ENCODE measurements around the gene CD109.

Gene CD109

GRCh38 chr6:73742433-73742832 is 46.4 kb downstream of the CD109 start:
- Histone ChIP-seq H3K14ac (ENCODE audit: low read length) (no peak overlapping the region), H2AFZ (ENCODE audit: low read length) (no peak overlapping the region), H3K9ac (ENCODE audit: low read depth, low read length, poor library complexity) (no peak overlapping the region), H3K9me3 (replicated peaks in 1 of 2; ENCODE audit: control insufficient read depth in 2 of 2, insufficient read depth in 1 of 2, low read depth in 1 of 2, low read length in 2 of 2) (no peaks in the 10 kb centered on the region), H3K79me1 (ENCODE audit: low read depth, low read length) (no peaks in the 10 kb centered on the region), H3K18ac (ENCODE audit: low read length) (no peak overlapping the region), H2BK15ac (ENCODE audit: low read length) (no peak overlapping the region), H3K23ac (ENCODE audit: low read depth, low read length, poor library complexity) (no peak overlapping the region), H2BK12ac (ENCODE audit: low read length) (no peak overlapping the region), H4K91ac (ENCODE audit: low read depth, low read length, poor library complexity) (no peak overlapping the region), H3K4me1 (ENCODE audit: control insufficient read depth in 2 of 2, insufficient read depth in 1 of 2, low read depth in 1 of 2, low read length in 2 of 2) (no peaks in the 10 kb centered on the region), H3K36me3 (replicated peaks in 1 of 2; ENCODE audit: control insufficient read depth in 2 of 2, insufficient read depth in 2 of 2, low read length in 2 of 2) (no peaks in the 10 kb centered on the region), H2BK5ac (ENCODE audit: low read length) (no peak overlapping the region), H3K27ac (replicated peaks; ENCODE audit: low read length) (no peak overlapping the region), H2AK5ac (ENCODE audit: low read depth, low read length) (no peak overlapping the region), H4K8ac (ENCODE audit: low read depth, low read length) (no peak overlapping the region), H2BK120ac (ENCODE audit: low read depth, low read length) (no peak overlapping the region), H3K4me2 (ENCODE audit: insufficient read depth, low read length, poor library complexity, severe bottlenecking) (no peak overlapping the region), H3K27me3 (ENCODE audit: control insufficient read depth in 3 of 3, insufficient read depth in 3 of 3, low read depth in 1 of 3, low read length in 3 of 3) (peaks cover 0 to 2% (median 0%) of the 10 kb centered on the region in 3 experiments), H3K4ac (ENCODE audit: low read length) (no peak overlapping the region), H3K4me3 (ENCODE audit: low read length in 2 of 2) (no peak overlapping the region)
- no peak for DNase-seq (ENCODE audit: low spot score)
- WGBS, 2 donors (ENCODE audit: extremely low coverage in 2 of 2, insufficient read length in 2 of 2, insufficient replicate concordance in 1 of 2): 100% methylated on average over 1 of the region's 5 CpGs

- no peak overlapping the region for H3K9ac ChIP-seq (ENCODE audit: low read depth, low read length, poor library complexity)
- no peak overlapping the region for H3K18ac ChIP-seq (ENCODE audit: low read length)
- no CpG with 5 or more reads among the region's 3 CpGs for WGBS, 2 donors (ENCODE audit: extremely low coverage in 2 of 2, insufficient read length in 2 of 2, insufficient replicate concordance in 1 of 2)
- no peaks in the 10 kb centered on the region for H3K9me3 ChIP-seq (replicated peaks in 1 of 2; ENCODE audit: control insufficient read depth in 2 of 2, insufficient read depth in 1 of 2, low read depth in 1 of 2, low read length in 2 of 2)
- H2AK5ac ChIP-seq (ENCODE audit: low read depth, low read length): no peak overlapping the region
- H3K4ac ChIP-seq (ENCODE audit: low read length): no peak overlapping the region
- H3K4me1 ChIP-seq (ENCODE audit: control insufficient read depth in 2 of 2, insufficient read depth in 1 of 2, low read depth in 1 of 2, low read length in 2 of 2): no peaks in the 10 kb centered on the region
- no peak overlapping the region for H4K8ac ChIP-seq (ENCODE audit: low read depth, low read length)
- H3K36me3 ChIP-seq (replicated peaks in 1 of 2; ENCODE audit: control insufficient read depth in 2 of 2, insufficient read depth in 2 of 2, low read length in 2 of 2): no peaks in the 10 kb centered on the region
- H2BK15ac ChIP-seq (ENCODE audit: low read length): no peak overlapping the region
- no peaks in the 10 kb centered on the region for H3K79me1 ChIP-seq (ENCODE audit: low read depth, low read length)
- no peak overlapping the region for H2BK120ac ChIP-seq (ENCODE audit: low read depth, low read length)
- no peak overlapping the region for H3K23ac ChIP-seq (ENCODE audit: low read depth, low read length, poor library complexity)
- H3K27me3 ChIP-seq (ENCODE audit: control insufficient read depth in 3 of 3, insufficient read depth in 3 of 3, low read depth in 1 of 3, low read length in 3 of 3): peaks cover 0 to 2% (median 0%) of the 10 kb centered on the region in 3 experiments
- no peak overlapping the region for H3K4me3 ChIP-seq (ENCODE audit: low read length in 2 of 2)
- H2AFZ ChIP-seq (ENCODE audit: low read length): no peak overlapping the region
- H2BK5ac ChIP-seq (ENCODE audit: low read length): no peak overlapping the region
- no peak overlapping the region for H2BK12ac ChIP-seq (ENCODE audit: low read length)
- no peak overlapping the region for H3K27ac ChIP-seq (replicated peaks; ENCODE audit: low read length)
- no peak overlapping the region for H3K14ac ChIP-seq (ENCODE audit: low read length)
- DNase-seq (ENCODE audit: low spot score): no peak
- H4K91ac ChIP-seq (ENCODE audit: low read depth, low read length, poor library complexity): no peak overlapping the region
- H3K4me2 ChIP-seq (ENCODE audit: insufficient read depth, low read length, poor library complexity, severe bottlenecking): no peak overlapping the region
Observed at GRCh38 chr6:73743081-73743480, 47.1 kb downstream of the CD109 start.

- Histone ChIP-seq H3K36me3 (replicated peaks in 1 of 2; ENCODE audit: control insufficient read depth in 2 of 2, insufficient read depth in 2 of 2, low read length in 2 of 2) (no peaks in the 10 kb centered on the region), H3K4me2 (ENCODE audit: insufficient read depth, low read length, poor library complexity, severe bottlenecking) (no peak overlapping the region), H3K14ac (ENCODE audit: low read length) (no peak overlapping the region), H2AFZ (ENCODE audit: low read length) (no peak overlapping the region), H3K4me3 (ENCODE audit: low read length in 2 of 2) (no peak overlapping the region), H2AK5ac (ENCODE audit: low read depth, low read length) (no peak overlapping the region), H3K18ac (ENCODE audit: low read length) (no peak overlapping the region), H4K91ac (ENCODE audit: low read depth, low read length, poor library complexity) (no peak overlapping the region), H3K4ac (ENCODE audit: low read length) (no peak overlapping the region), H2BK120ac (ENCODE audit: low read depth, low read length) (no peak overlapping the region), H3K27ac (replicated peaks; ENCODE audit: low read length) (no peak overlapping the region), H3K4me1 (ENCODE audit: control insufficient read depth in 2 of 2, insufficient read depth in 1 of 2, low read depth in 1 of 2, low read length in 2 of 2) (no peaks in the 10 kb centered on the region), H3K9me3 (replicated peaks in 1 of 2; ENCODE audit: control insufficient read depth in 2 of 2, insufficient read depth in 1 of 2, low read depth in 1 of 2, low read length in 2 of 2) (no peaks in the 10 kb centered on the region), H3K9ac (ENCODE audit: low read depth, low read length, poor library complexity) (no peak overlapping the region), H2BK15ac (ENCODE audit: low read length) (no peak overlapping the region), H3K23ac (ENCODE audit: low read depth, low read length, poor library complexity) (no peak overlapping the region), H2BK5ac (ENCODE audit: low read length) (no peak overlapping the region), H3K79me1 (ENCODE audit: low read depth, low read length) (no peaks in the 10 kb centered on the region), H3K27me3 (ENCODE audit: control insufficient read depth in 3 of 3, insufficient read depth in 3 of 3, low read depth in 1 of 3, low read length in 3 of 3) (peaks cover 0 to 2% (median 0%) of the 10 kb centered on the region in 3 experiments), H2BK12ac (ENCODE audit: low read length) (no peak overlapping the region), H4K8ac (ENCODE audit: low read depth, low read length) (no peak overlapping the region)
- WGBS, 2 donors (ENCODE audit: extremely low coverage in 2 of 2, insufficient read length in 2 of 2, insufficient replicate concordance in 1 of 2): no CpG with 5 or more reads among the region's 3 CpGs
- DNase-seq (ENCODE audit: low spot score): no peak
Observed at GRCh38 chr6:73743556-73743955, 47.6 kb downstream of the CD109 start.

- no peaks in the 10 kb centered on the region for H3K9me3 ChIP-seq (replicated peaks in 1 of 2; ENCODE audit: control insufficient read depth in 2 of 2, insufficient read depth in 1 of 2, low read depth in 1 of 2, low read length in 2 of 2)
- no peak overlapping the region for H2BK5ac ChIP-seq (ENCODE audit: low read length)
- no peak overlapping the region for H3K4me2 ChIP-seq (ENCODE audit: insufficient read depth, low read length, poor library complexity, severe bottlenecking)
- no peak overlapping the region for H3K23ac ChIP-seq (ENCODE audit: low read depth, low read length, poor library complexity)
- H3K27me3 ChIP-seq (ENCODE audit: control insufficient read depth in 3 of 3, insufficient read depth in 3 of 3, low read depth in 1 of 3, low read length in 3 of 3): peaks cover 0 to 8% (median 0%) of the 10 kb centered on the region in 3 experiments
- H3K9ac ChIP-seq (ENCODE audit: low read depth, low read length, poor library complexity): no peak overlapping the region
- H4K8ac ChIP-seq (ENCODE audit: low read depth, low read length): no peak overlapping the region
- no peaks in the 10 kb centered on the region for H3K79me1 ChIP-seq (ENCODE audit: low read depth, low read length)
- H2AFZ ChIP-seq (ENCODE audit: low read length): no peak overlapping the region
- no peaks in the 10 kb centered on the region for H3K36me3 ChIP-seq (replicated peaks in 1 of 2; ENCODE audit: control insufficient read depth in 2 of 2, insufficient read depth in 2 of 2, low read length in 2 of 2)
- H3K4ac ChIP-seq (ENCODE audit: low read length): no peak overlapping the region
- no peak overlapping the region for H2BK120ac ChIP-seq (ENCODE audit: low read depth, low read length)
- no CpG with 5 or more reads among the region's 1 CpG for WGBS, 2 donors (ENCODE audit: extremely low coverage in 2 of 2, insufficient read length in 2 of 2, insufficient replicate concordance in 1 of 2)
- H2AK5ac ChIP-seq (ENCODE audit: low read depth, low read length): no peak overlapping the region
- no peak overlapping the region for H3K14ac ChIP-seq (ENCODE audit: low read length)
- H2BK12ac ChIP-seq (ENCODE audit: low read length): no peak overlapping the region
- no peak overlapping the region for H3K18ac ChIP-seq (ENCODE audit: low read length)
- no peak overlapping the region for H4K91ac ChIP-seq (ENCODE audit: low read depth, low read length, poor library complexity)
- H3K4me1 ChIP-seq (ENCODE audit: control insufficient read depth in 2 of 2, insufficient read depth in 1 of 2, low read depth in 1 of 2, low read length in 2 of 2): no peaks in the 10 kb centered on the region
- H2BK15ac ChIP-seq (ENCODE audit: low read length): no peak overlapping the region
- H3K4me3 ChIP-seq (ENCODE audit: low read length in 2 of 2): no peak overlapping the region
- DNase-seq (ENCODE audit: low spot score): no peak
- no peak overlapping the region for H3K27ac ChIP-seq (replicated peaks; ENCODE audit: low read length)
Observed at GRCh38 chr6:73746787-73747186, 50.8 kb downstream of the CD109 start.
